Endothelial cell of umbilical vein (primary cell): Measurements from ENCODE around the gene NCAPG2. TPM values are rescaled to one million over a fixed set of nuclear protein-coding genes. Genes with fewer than 3 reads are reported as not detected.

ENCODE experiments used
- BruUV-seq: library from RNA; stranded (reverse); fragments of 400-500 nt; replicated peaks from 2 replicates; lab custom pipeline; 2021; lab: Mats Ljungman, UMichigan
- CTCF ChIA-PET: fragments of 300-600, 350-600 bp; sonication (Branson Sonifier 250); formaldehyde crosslinking; loops from one replicate; lab custom pipeline; 2021; ENCODE audit warnings: antibody characterized with exemption, inconsistent platforms; lab: Charles Lee
- POLR2A ChIA-PET: fragments of 300-600, 350-600 bp; sonication (Branson Sonifier 250); formaldehyde crosslinking; loops from one replicate; lab custom pipeline; 2021; ENCODE audit warnings: antibody characterized with exemption, inconsistent platforms; lab: Charles Lee
- DNase-seq: peaks from one replicate; pipeline ENCODE4 v3.0.0-alpha.2; 2011; ENCODE audit warnings: low read depth, low spot score
- FAIRE-seq: peaks from 2 replicates; lab custom pipeline; 2011; peaks lifted over from hg19 to GRCh38; lab: Jason Lieb, UNC
- H2AFZ ChIP-seq: 2 replicates; pipeline ENCODE4 v1.6.0; 2012; ENCODE audit warnings: low read depth, low read length, control low read depth, inconsistent platforms
- H3K27ac ChIP-seq: 2 replicates; pipeline ENCODE4 v1.5.1; 2011; ENCODE audit warnings: low read depth, mild to moderate bottlenecking, control low read depth, low read length, moderate library complexity; ENCODE audit not compliant: insufficient read depth
- H3K27me3 ChIP-seq, 2 experiments: 2 replicates each; pipeline versions ENCODE4 v1.6.0 to v1.6.1; 2011; ENCODE audit warnings: low read length in 2 of 2, mixed read lengths in 1 of 2; ENCODE audit not compliant: control insufficient read depth in 2 of 2, insufficient read depth in 2 of 2
- H3K36me3 ChIP-seq, 2 experiments: 2 replicates in 1 of 2; 3 replicates in 1 of 2; pipeline ENCODE4 v1.5.1; 2011; ENCODE audit warnings: low read length in 2 of 2, mild to moderate bottlenecking in 1 of 2, moderate library complexity in 1 of 2; ENCODE audit not compliant: control insufficient read depth in 2 of 2, insufficient read depth in 2 of 2; ENCODE audit errors: extremely low read depth in 1 of 2
- H3K4me1 ChIP-seq: 3 replicates; pipeline ENCODE4 v1.5.1; 2011; ENCODE audit warnings: mild to moderate bottlenecking, low read length; ENCODE audit not compliant: control insufficient read depth, insufficient read depth; ENCODE audit errors: extremely low read depth
- H3K4me2 ChIP-seq: 2 replicates; pipeline ENCODE4 v1.6.1; 2011; ENCODE audit warnings: low read length, control low read depth, mixed read lengths; ENCODE audit not compliant: insufficient read depth
- H3K4me3 ChIP-seq, 3 experiments: fragments of 200-600 bp in 1 of 3; sonication (generic), shearing (Covaris generic) in 1 of 3; replicated peaks in 1 of 3; 2 replicates each; pipeline ENCODE4 v1.5.1; 2011 to 2016; ENCODE audit warnings: control low read depth in 3 of 3, low read length in 3 of 3, mild to moderate bottlenecking in 2 of 3, inconsistent platforms in 1 of 3, low read depth in 1 of 3, moderate library complexity in 1 of 3; ENCODE audit not compliant: insufficient read depth in 1 of 3
- H3K79me2 ChIP-seq: 2 replicates; pipeline ENCODE4 v1.6.0; 2012; ENCODE audit warnings: low read length, inconsistent platforms; ENCODE audit not compliant: control insufficient read depth, insufficient read depth
- H3K9ac ChIP-seq: replicated peaks from 2 replicates; pipeline ENCODE3; 2011; ENCODE audit warnings: low read length, control low read depth; ENCODE audit not compliant: insufficient read depth; ENCODE audit errors: extremely low read depth
- H3K9me1 ChIP-seq: replicated peaks from 3 replicates; pipeline ENCODE4 v1.6.0; 2011; ENCODE audit warnings: mild to moderate bottlenecking, low read length; ENCODE audit not compliant: control insufficient read depth, insufficient read depth; ENCODE audit errors: extremely low read depth
- H3K9me3 ChIP-seq: replicated peaks from 2 replicates; pipeline ENCODE4 v1.5.1; 2012; ENCODE audit warnings: low read length, inconsistent platforms; ENCODE audit not compliant: control insufficient read depth, insufficient read depth
- H4K20me1 ChIP-seq: replicated peaks from 2 replicates; pipeline ENCODE3; 2011; ENCODE audit warnings: mild to moderate bottlenecking, low read length; ENCODE audit not compliant: control insufficient read depth, insufficient read depth; ENCODE audit errors: extremely low read depth
- CTCF ChIP-seq, 2 donors: IDR thresholded peaks; 1 replicate in 1 of 2; 2 replicates in 1 of 2; pipeline ENCODE4 v1.5.1; 2011; ENCODE audit warnings: low read length in 2 of 2, mild to moderate bottlenecking in 2 of 2, moderate library complexity in 2 of 2, control low read depth in 1 of 2, inconsistent platforms in 1 of 2, low read depth in 1 of 2; ENCODE audit not compliant: insufficient read depth in 1 of 2; ENCODE audit errors: extremely low read depth in 1 of 2
- EZH2 ChIP-seq: IDR thresholded peaks from 2 replicates; pipeline ENCODE4 v1.6.1; 2012; ENCODE audit warnings: borderline replicate concordance, low read depth, mild to moderate bottlenecking, moderate library complexity, low read length, inconsistent platforms; ENCODE audit not compliant: severe bottlenecking
- FOS ChIP-seq: IDR thresholded peaks from 2 replicates; pipeline ENCODE4 v1.6.1; 2011; ENCODE audit warnings: mild to moderate bottlenecking, low read length, moderate library complexity, borderline replicate concordance; ENCODE audit not compliant: insufficient read depth
- GATA2 ChIP-seq: IDR thresholded peaks from 2 replicates; pipeline ENCODE4 v1.7.0; 2011; ENCODE audit warnings: low read depth, mild to moderate bottlenecking, moderate library complexity, mixed read lengths, low read length; ENCODE audit not compliant: insufficient read length, insufficient read depth
- JUN ChIP-seq: IDR thresholded peaks from 2 replicates; pipeline ENCODE4 v1.6.1; 2011; ENCODE audit warnings: borderline replicate concordance, low read depth; ENCODE audit not compliant: insufficient read length, insufficient read depth
- MAX ChIP-seq: IDR thresholded peaks from 2 replicates; pipeline ENCODE4 v1.6.1; 2011; ENCODE audit not compliant: insufficient read depth, insufficient read length
- MYC ChIP-seq: IDR thresholded peaks from one replicate; pipeline ENCODE4 v1.6.1; 2011; ENCODE audit warnings: mild to moderate bottlenecking, low read depth, low read length
- POLR2A ChIP-seq: IDR thresholded peaks from 2 replicates; pipeline ENCODE4 v1.6.1; 2012; ENCODE audit warnings: low read depth, mild to moderate bottlenecking, control low read depth, low read length
- POLR2AphosphoS5 ChIP-seq: IDR thresholded peaks from 2 replicates; pipeline ENCODE4 v1.6.1; 2012; ENCODE audit warnings: low read depth, mild to moderate bottlenecking, control low read depth, low read length, moderate library complexity; ENCODE audit not compliant: insufficient read depth
- dilution Hi-C: fragments of 300-500 bp; cut with MboI; formaldehyde crosslinking; loops from one replicate; pipeline ENCODE4 v1.15.0; 2019; ENCODE audit warnings: low sequenced_read_pairs; ENCODE audit not compliant: extremely low pct_ligation_motif_present
- intact Hi-C: fragments of 100-400 bp; cut with micrococcal nuclease; formaldehyde crosslinking; loops from one replicate; pipeline ENCODE4 v1.10.0; 2022
- polyA plus RNA-seq, 4 experiments: library from polyadenylated mRNA; depleted of rRNA in 3 of 4; stranded (reverse) in 3 of 4; unstranded in 1 of 4; fragments of >200 nt; gene quantifications; 2 replicates each; pipeline versions ENCODE4 v1.2.1 to v1.2.3, GENCODE V29; 2011 to 2012; ENCODE audit warnings: missing spikeins in 1 of 4
- total RNA-seq: library from RNA; stranded (reverse); gene quantifications from 2 replicates; pipeline ENCODE4 v1.2.3, GENCODE V29; 2021

The NCAPG2 gene
- total and polyA plus RNA-seq, 2 donors (not counting 3 experiments of a cell fraction or from before 2014, with no cell fraction given): 19.2 to 62.3 TPM

GRCh38 chr7:158638001-158638400, 66.6 kb downstream of the NCAPG2 start:
- ChIA-PET POLR2A (no interaction called here), CTCF (no interaction called here)
- no peaks in the 10 kb centered on the region for H3K9me1 ChIP-seq
- H3K36me3 ChIP-seq: peaks cover 0 to 2% of the 10 kb centered on the region in 2 experiments
- H3K4me1 ChIP-seq: no peaks in the 10 kb centered on the region
- intact Hi-C loops: no loop called here
- no peaks in the 10 kb centered on the region for H3K27me3 ChIP-seq
- H3K79me2 ChIP-seq: no peaks in the 10 kb centered on the region
- no peak for TF ChIP-seq FOS
- TF ChIP-seq MAX: no peak
- no peak for TF ChIP-seq GATA2
- TF ChIP-seq JUN: no peak
- TF ChIP-seq POLR2A: no peak
- DNase-seq (no peak), FAIRE-seq (no peak)
- no peak overlapping the region for H3K4me2 ChIP-seq
- no peak overlapping the region for H2AFZ ChIP-seq
- no peak overlapping the region for H3K9ac ChIP-seq
- H3K27ac ChIP-seq: no peak overlapping the region
- BruUV-seq: no TSS peak
- dilution Hi-C loops: no loop called here
- no peaks in the 10 kb centered on the region for H3K9me3 ChIP-seq
- no peaks in the 10 kb centered on the region for H4K20me1 ChIP-seq
- H3K4me3 ChIP-seq: no peak overlapping the region

GRCh38 chr7:158633055-158633956, 71.3 kb downstream of the NCAPG2 start:
- Histone ChIP-seq H3K4me2 (no peak overlapping the region), H3K27me3 (no peaks in the 10 kb centered on the region), H3K36me3 (no peaks in the 10 kb centered on the region), H3K4me1 (no peaks in the 10 kb centered on the region), H3K9ac (no peak overlapping the region), H3K9me1 (no peaks in the 10 kb centered on the region), H3K4me3 (no peak overlapping the region), H3K79me2 (no peaks in the 10 kb centered on the region), H3K27ac (no peak overlapping the region), H4K20me1 (no peaks in the 10 kb centered on the region), H2AFZ (no peak overlapping the region), H3K9me3 (no peaks in the 10 kb centered on the region)
- no TSS peak for BruUV-seq
- ChIA-PET POLR2A (no interaction called here), CTCF (no interaction called here)
- no peak for TF ChIP-seq EZH2
- TF ChIP-seq JUN: no peak
- TF ChIP-seq FOS: no peak
- no peak for TF ChIP-seq MAX
- no peak for TF ChIP-seq POLR2AphosphoS5
- TF ChIP-seq POLR2A: no peak
- TF ChIP-seq GATA2: no peak
- TF ChIP-seq MYC: no peak
- TF ChIP-seq CTCF (IDR thresholded peaks at IDR 0.05; ENCODE audit: extremely low read depth in 1 of 2, insufficient read depth in 1 of 2, low read depth in 1 of 2, low read length in 2 of 2): no peak
- intact Hi-C loops: no loop called here
- DNase-seq (no peak), FAIRE-seq (no peak)
- dilution Hi-C loops: no loop called here
